OCI-LY1 (cell line): Measurements from ENCODE around the gene GHITM.

Source experiments
- H2AFZ ChIP-seq: fragments of 200-600 bp; sonication (generic), shearing (Covaris generic); 2 replicates; pipeline ENCODE4 v1.6.0; 2014; ENCODE audit warnings: antibody characterized with exemption, mild to moderate bottlenecking, low read length
- H3F3A ChIP-seq: fragments of 200-600 bp; sonication (generic), shearing (Covaris generic); 2 replicates; pipeline ENCODE4 v1.6.0; 2014; ENCODE audit warnings: mild to moderate bottlenecking, antibody characterized with exemption, low read length, moderate library complexity; ENCODE audit not compliant: insufficient read depth
- H3K27ac ChIP-seq: fragments of 200-600 bp; sonication (generic); 2 replicates; pipeline ENCODE4 v1.5.1; 2014; ENCODE audit warnings: low read length, mixed run types, mild to moderate bottlenecking, low read depth; ENCODE audit not compliant: poor library complexity, severe bottlenecking
- H3K27me3 ChIP-seq: fragments of 200-600 bp; sonication (generic); 2 replicates; pipeline ENCODE4 v1.6.0; 2014; ENCODE audit warnings: antibody characterized with exemption, mild to moderate bottlenecking, low read length, moderate library complexity; ENCODE audit not compliant: insufficient read depth
- H3K36me3 ChIP-seq: fragments of 200-600 bp; sonication (generic); 2 replicates; pipeline ENCODE4 v1.6.1; 2014; ENCODE audit warnings: mild to moderate bottlenecking, antibody characterized with exemption, low read length, moderate library complexity, mixed read lengths; ENCODE audit not compliant: insufficient read depth
- H3K4me1 ChIP-seq: fragments of 200-600 bp; sonication (generic); 2 replicates; pipeline ENCODE4 v1.5.1; 2014; ENCODE audit warnings: mild to moderate bottlenecking, low read length, moderate library complexity; ENCODE audit not compliant: insufficient read depth, severe bottlenecking
- H3K4me2 ChIP-seq: fragments of 200-600 bp; sonication (generic), shearing (Covaris generic); 2 replicates; pipeline ENCODE4 v1.6.1; 2014; ENCODE audit warnings: low read length
- H3K4me3 ChIP-seq: fragments of 200-600 bp; sonication (generic); 2 replicates; pipeline ENCODE4 v1.5.1; 2014; ENCODE audit warnings: low read length, low read depth, mild to moderate bottlenecking, mixed read lengths; ENCODE audit not compliant: poor library complexity, severe bottlenecking
- H3K79me2 ChIP-seq: fragments of 200-600 bp; shearing (Covaris generic); 2 replicates; pipeline ENCODE4 v1.6.1; 2016; ENCODE audit warnings: mixed run types, low read length, mixed read lengths; ENCODE audit not compliant: insufficient read depth
- H3K9ac ChIP-seq: fragments of 200-600 bp; sonication (generic), shearing (Covaris generic); 2 replicates; pipeline ENCODE4 v1.6.1; 2014; ENCODE audit warnings: mild to moderate bottlenecking, low read length, mixed read lengths
- H3K9me2 ChIP-seq: fragments of 200-600 bp; sonication (generic), shearing (Covaris generic); 2 replicates; pipeline ENCODE4 v1.6.1; 2014; ENCODE audit warnings: low read depth, mild to moderate bottlenecking, low read length, mixed read lengths
- H3K9me3 ChIP-seq: fragments of 200-600 bp; shearing (Covaris generic); 2 replicates; pipeline ENCODE4 v1.6.1; 2014; ENCODE audit warnings: low read length, mixed read lengths
- H4K20me1 ChIP-seq: fragments of 200-600 bp; sonication (generic), shearing (Covaris generic); 2 replicates; pipeline ENCODE4 v1.6.0; 2016; ENCODE audit warnings: mild to moderate bottlenecking, low read length; ENCODE audit not compliant: insufficient read depth
- EZH2 ChIP-seq: fragments of 200-600 bp; sonication (generic), shearing (Covaris generic); IDR thresholded peaks from 2 replicates; pipeline ENCODE4 v1.8.0; 2017; ENCODE audit warnings: borderline replicate concordance, mixed run types, mild to moderate bottlenecking, antibody characterized with exemption, low read length, moderate library complexity, mixed read lengths
- TF ChIP-seq, protein P1 (sequence below): fragments of 200-600 bp; sonication (generic), shearing (Covaris generic); IDR thresholded peaks from 2 replicates; pipeline ENCODE4 v1.5.1; 2017; ENCODE audit warnings: mild to moderate bottlenecking, antibody characterized with exemption, low read length, moderate library complexity, mixed read lengths

GHITM gene

DNA sequence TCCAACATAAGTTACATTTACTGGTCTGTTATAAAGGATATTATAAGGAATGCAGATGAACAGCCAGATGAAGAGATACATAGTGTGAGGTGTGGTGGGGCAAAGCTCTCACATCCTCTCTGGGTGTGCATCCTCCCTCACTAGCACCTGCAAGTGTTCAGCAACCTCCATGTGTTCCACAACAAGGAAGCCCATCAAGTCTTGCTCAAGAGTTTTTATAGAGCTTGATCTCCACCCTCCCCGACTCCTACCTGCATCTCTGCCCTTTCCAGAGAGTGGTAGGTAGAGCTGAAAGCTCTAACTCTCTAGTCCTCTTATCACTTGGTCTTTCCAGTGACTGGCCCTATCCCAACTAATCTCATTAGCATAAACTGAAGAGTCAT lies 12.5 kb upstream of the GHITM start:
- H3K9ac ChIP-seq, result no peak overlapping the region
- no peak overlapping the region for H3K27ac ChIP-seq
- H3K9me2 ChIP-seq, result no peaks in the 10 kb centered on the region
- no peak overlapping the region for H3K4me2 ChIP-seq
- H3K27me3 ChIP-seq, result no peaks in the 10 kb centered on the region
- TF ChIP-seq EZH2, result no peak
- TF ChIP-seq, protein P1, sequence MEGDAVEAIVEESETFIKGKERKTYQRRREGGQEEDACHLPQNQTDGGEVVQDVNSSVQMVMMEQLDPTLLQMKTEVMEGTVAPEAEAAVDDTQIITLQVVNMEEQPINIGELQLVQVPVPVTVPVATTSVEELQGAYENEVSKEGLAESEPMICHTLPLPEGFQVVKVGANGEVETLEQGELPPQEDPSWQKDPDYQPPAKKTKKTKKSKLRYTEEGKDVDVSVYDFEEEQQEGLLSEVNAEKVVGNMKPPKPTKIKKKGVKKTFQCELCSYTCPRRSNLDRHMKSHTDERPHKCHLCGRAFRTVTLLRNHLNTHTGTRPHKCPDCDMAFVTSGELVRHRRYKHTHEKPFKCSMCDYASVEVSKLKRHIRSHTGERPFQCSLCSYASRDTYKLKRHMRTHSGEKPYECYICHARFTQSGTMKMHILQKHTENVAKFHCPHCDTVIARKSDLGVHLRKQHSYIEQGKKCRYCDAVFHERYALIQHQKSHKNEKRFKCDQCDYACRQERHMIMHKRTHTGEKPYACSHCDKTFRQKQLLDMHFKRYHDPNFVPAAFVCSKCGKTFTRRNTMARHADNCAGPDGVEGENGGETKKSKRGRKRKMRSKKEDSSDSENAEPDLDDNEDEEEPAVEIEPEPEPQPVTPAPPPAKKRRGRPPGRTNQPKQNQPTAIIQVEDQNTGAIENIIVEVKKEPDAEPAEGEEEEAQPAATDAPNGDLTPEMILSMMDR, result no peak
- no peak overlapping the region for H3K4me3 ChIP-seq
- no peaks in the 10 kb centered on the region for H3K36me3 ChIP-seq
- H3F3A ChIP-seq, result no peaks in the 10 kb centered on the region
- H3K4me1 ChIP-seq, result no peaks in the 10 kb centered on the region
- no peaks in the 10 kb centered on the region for H4K20me1 ChIP-seq
- peaks cover 3% of the 10 kb centered on the region; the same call in 1 of the 2 replicates for H3K9me3 ChIP-seq
- no peak overlapping the region for H2AFZ ChIP-seq
- H3K79me2 ChIP-seq, result no peaks in the 10 kb centered on the region

DNA sequence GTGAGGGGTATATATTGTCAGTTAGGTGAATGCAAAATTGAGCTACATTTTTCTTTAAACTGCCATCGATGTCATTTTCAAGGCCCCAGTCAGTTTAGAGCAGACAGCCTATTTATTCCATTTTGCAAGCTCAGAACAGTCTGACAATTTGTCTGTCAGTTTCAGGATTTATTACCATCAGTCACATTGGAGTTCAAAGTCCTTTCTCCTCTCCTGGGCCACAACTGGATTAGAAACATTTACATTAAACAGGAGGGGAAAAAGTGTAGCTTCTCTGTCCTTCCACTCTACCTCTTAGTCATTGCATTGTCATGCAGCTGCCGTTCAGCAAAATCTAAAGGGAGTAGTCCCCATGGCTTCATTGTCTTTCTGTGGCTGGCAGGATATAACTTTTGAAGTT lies 3.5 kb upstream of the GHITM start:
- Histone ChIP-seq H3K9me2 (no peaks in the 10 kb centered on the region), H3K79me2 (peaks cover 13% of the 10 kb centered on the region), H3K9me3 (no peaks in the 10 kb centered on the region), H3K27me3 (no peaks in the 10 kb centered on the region), H3K27ac (no peak overlapping the region), H3K9ac (no peak overlapping the region), H3K4me1 (peaks cover 14% of the 10 kb centered on the region), H3K36me3 (peaks cover 3% of the 10 kb centered on the region; the same call in 1 of the 2 replicates), H3K4me3 (no peak overlapping the region), H4K20me1 (no peaks in the 10 kb centered on the region), H2AFZ (no peak overlapping the region), H3F3A (no peaks in the 10 kb centered on the region), H3K4me2 (no peak overlapping the region)
- TF ChIP-seq, protein P1, result no peak
- TF ChIP-seq EZH2, result no peak

DNA sequence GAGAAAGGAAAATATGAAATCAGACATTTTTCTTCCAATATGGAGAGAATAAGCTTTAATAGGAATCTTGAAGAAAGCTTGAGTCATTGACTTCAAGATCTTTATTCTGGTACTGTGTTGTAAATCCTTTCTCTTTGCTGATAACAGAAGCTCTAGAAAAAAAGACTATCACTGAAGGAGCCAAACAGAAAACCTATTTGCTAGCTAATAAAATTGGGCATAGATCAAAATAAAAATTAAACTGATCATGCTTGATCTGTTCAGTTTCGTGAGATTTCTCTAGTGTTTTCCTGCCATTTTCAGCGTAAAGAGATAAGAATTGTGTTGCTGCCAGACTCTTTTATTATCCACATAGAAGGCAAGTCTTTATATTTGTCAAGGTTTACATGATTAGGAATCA lies 1.5 kb upstream of the GHITM start:
- Histone ChIP-seq H3K79me2 (peaks cover 23% of the 10 kb centered on the region), H3K4me1 (peaks cover 22% of the 10 kb centered on the region), H3K9me2 (no peaks in the 10 kb centered on the region), H3K27me3 (no peaks in the 10 kb centered on the region), H3K36me3 (peaks cover 17% of the 10 kb centered on the region), H3K9me3 (no peaks in the 10 kb centered on the region), H2AFZ (no peak overlapping the region), H3K9ac (no peak overlapping the region), H3K4me3 (no peak overlapping the region), H3K27ac (no peak overlapping the region), H4K20me1 (no peaks in the 10 kb centered on the region), H3F3A (no peaks in the 10 kb centered on the region), H3K4me2 (no peak overlapping the region)
- no peak for TF ChIP-seq EZH2
- TF ChIP-seq, protein P1, result no peak
